H1 (cell line): ENCODE results near the gene SASH3. TPM values are rescaled to one million over a fixed set of nuclear protein-coding genes. Genes with fewer than 3 reads are reported as not detected.

Experiments used
- CTCF ChIA-PET: fragments of 300-600 bp; sonication (Branson Sonifier 250); formaldehyde crosslinking; loops from one replicate; lab custom pipeline; 2021; ENCODE audit not compliant: partially characterized antibody; lab: Charles Lee
- POLR2A ChIA-PET: fragments of 300-600 bp; sonication (Branson Sonifier 250); formaldehyde crosslinking; loops from one replicate; lab custom pipeline; 2021; ENCODE audit warnings: inconsistent platforms; ENCODE audit not compliant: partially characterized antibody; lab: Charles Lee
- DNase-seq, 2 experiments: peaks; one replicate each; pipeline versions ENCODE4 v3.0.0 to v3.0.0-alpha.2; 2010 to 2022; ENCODE audit warnings: low spot score in 2 of 2, low read depth in 1 of 2, mixed read lengths in 1 of 2
- FAIRE-seq: peaks from 2 replicates; lab custom pipeline; 2011; peaks lifted over from hg19 to GRCh38; lab: Jason Lieb, UNC
- H2AFZ ChIP-seq: 2 replicates; pipeline ENCODE4 v1.8.1; 2012; ENCODE audit warnings: low read length, inconsistent platforms
- H2AK5ac ChIP-seq: 2 replicates; pipeline ENCODE4 v1.6.1; 2013; ENCODE audit warnings: low read depth, low read length
- H2BK120ac ChIP-seq: replicated peaks from 2 replicates; pipeline ENCODE3; 2013; ENCODE audit warnings: low read depth, low read length, inconsistent platforms
- H2BK12ac ChIP-seq: 2 replicates; pipeline ENCODE4 v1.6.1; 2013; ENCODE audit warnings: low read depth, low read length
- H2BK15ac ChIP-seq: 2 replicates; pipeline ENCODE4 v1.6.1; 2013; ENCODE audit warnings: low read length
- H2BK20ac ChIP-seq: 2 replicates; pipeline ENCODE4 v1.6.1; 2013; ENCODE audit warnings: low read length
- H2BK5ac ChIP-seq: 2 replicates; pipeline ENCODE4 v1.6.1; 2013; ENCODE audit warnings: low read depth, low read length
- H3K14ac ChIP-seq: 2 replicates; pipeline ENCODE4 v1.6.1; 2013; ENCODE audit warnings: inconsistent platforms; ENCODE audit not compliant: insufficient read length
- H3K18ac ChIP-seq: 2 replicates; pipeline ENCODE4 v1.6.1; 2013; ENCODE audit warnings: low read length; ENCODE audit errors: extremely low read depth
- H3K23ac ChIP-seq: 2 replicates; pipeline ENCODE4 v1.6.1; 2013; ENCODE audit warnings: inconsistent platforms; ENCODE audit not compliant: insufficient read length
- H3K23me2 ChIP-seq: 2 replicates; pipeline ENCODE4 v1.6.1; 2013; ENCODE audit warnings: low read depth, low read length
- H3K27ac ChIP-seq: 2 replicates; pipeline ENCODE4 v1.6.1; 2011; ENCODE audit warnings: low read depth, low read length, inconsistent platforms
- H3K27me3 ChIP-seq, 4 experiments: replicated peaks in 1 of 4; 1 replicate in 1 of 4; 2 replicates in 3 of 4; pipeline versions ENCODE4 v1.6.1 to v1.8.1; 2011 to 2013; ENCODE audit warnings: low read length in 3 of 4, mild to moderate bottlenecking in 3 of 4, inconsistent platforms in 2 of 4, mixed read lengths in 2 of 4, moderate library complexity in 1 of 4; ENCODE audit not compliant: control insufficient read depth in 3 of 4, insufficient read depth in 3 of 4; ENCODE audit errors: extremely low read depth in 1 of 4
- H3K36me3 ChIP-seq, 4 experiments: 2 replicates each; pipeline versions ENCODE4 v1.6.1 to v1.8.1; 2011 to 2013; ENCODE audit warnings: mild to moderate bottlenecking in 4 of 4, low read length in 3 of 4, moderate library complexity in 2 of 4, control low read depth in 1 of 4, inconsistent platforms in 1 of 4; ENCODE audit not compliant: insufficient read depth in 4 of 4, control insufficient read depth in 2 of 4
- H3K4ac ChIP-seq: replicated peaks from 2 replicates; pipeline ENCODE3; 2013; ENCODE audit warnings: low read length, low read depth, mixed read lengths, inconsistent platforms; ENCODE audit not compliant: insufficient read length
- H3K4me1 ChIP-seq, 4 experiments: replicated peaks in 1 of 4; 1 replicate in 1 of 4; 2 replicates in 3 of 4; pipeline versions ENCODE4 v1.6.1 to v1.8.1; 2011 to 2013; ENCODE audit warnings: low read length in 3 of 4, inconsistent platforms in 2 of 4, mixed read lengths in 1 of 4; ENCODE audit not compliant: insufficient read depth in 4 of 4, control insufficient read depth in 3 of 4
- H3K4me2 ChIP-seq, 2 experiments: 2 replicates each; pipeline versions ENCODE4 v1.6.1 to v1.8.1; 2011 to 2013; ENCODE audit warnings: low read depth in 2 of 2, low read length in 2 of 2, control low read depth in 1 of 2, inconsistent platforms in 1 of 2, mild to moderate bottlenecking in 1 of 2; ENCODE audit not compliant: insufficient read depth in 1 of 2
- H3K4me3 ChIP-seq, 4 experiments: fragments of 200-600, 300-600 bp in 1 of 4; sonication (generic), shearing (Covaris generic), sonication (Bioruptor Twin) in 1 of 4; 2 replicates each; pipeline versions ENCODE4 v1.5.1 to v1.8.1; 2011 to 2016; ENCODE audit warnings: low read length in 4 of 4, low read depth in 3 of 4, control low read depth in 2 of 4, inconsistent platforms in 2 of 4, mild to moderate bottlenecking in 2 of 4, mixed read lengths in 1 of 4, moderate library complexity in 1 of 4; ENCODE audit not compliant: insufficient read depth in 2 of 4; ENCODE audit errors: extremely low read depth in 1 of 4
- H3K56ac ChIP-seq: replicated peaks from 2 replicates; pipeline ENCODE3; 2013; ENCODE audit warnings: low read depth, mild to moderate bottlenecking, mixed read lengths, low read length, inconsistent platforms; ENCODE audit not compliant: insufficient read length
- H3K79me1 ChIP-seq: 2 replicates; pipeline ENCODE4 v1.6.1; 2013; ENCODE audit warnings: low read depth, low read length, control low read depth
- H3K79me2 ChIP-seq, 2 experiments: 2 replicates each; pipeline versions ENCODE4 v1.6.1 to v1.8.1; 2012 to 2013; ENCODE audit warnings: low read length in 2 of 2, mild to moderate bottlenecking in 2 of 2, inconsistent platforms in 1 of 2; ENCODE audit not compliant: insufficient read depth in 2 of 2, control insufficient read depth in 1 of 2
- H3K9ac ChIP-seq, 4 experiments: replicated peaks in 1 of 4; 1 replicate in 1 of 4; 2 replicates in 3 of 4; pipeline versions ENCODE4 v1.6.1 to v1.8.1; 2011 to 2013; ENCODE audit warnings: low read depth in 3 of 4, low read length in 3 of 4, control low read depth in 2 of 4, mild to moderate bottlenecking in 2 of 4, moderate library complexity in 2 of 4, inconsistent platforms in 1 of 4; ENCODE audit errors: extremely low read depth in 1 of 4
- H3K9me3 ChIP-seq, 2 experiments: 2 replicates each; pipeline versions ENCODE4 v1.6.1 to v1.8.1; 2012 to 2013; ENCODE audit warnings: mild to moderate bottlenecking in 2 of 2, moderate library complexity in 2 of 2, control low read depth in 1 of 2, inconsistent platforms in 1 of 2, low read depth in 1 of 2, low read length in 1 of 2, mixed read lengths in 1 of 2; ENCODE audit not compliant: insufficient read depth in 2 of 2
- H4K20me1 ChIP-seq, 2 experiments: replicated peaks in 1 of 2; 2 replicates each; pipeline versions ENCODE3 to v1.8.1; 2011 to 2013; ENCODE audit warnings: inconsistent platforms in 2 of 2, low read length in 2 of 2, mild to moderate bottlenecking in 1 of 2; ENCODE audit not compliant: insufficient read depth in 2 of 2, control insufficient read depth in 1 of 2
- H4K5ac ChIP-seq: 2 replicates; pipeline ENCODE4 v1.6.1; 2013; ENCODE audit warnings: low read length, low read depth, mixed read lengths, inconsistent platforms; ENCODE audit not compliant: insufficient read length
- H4K8ac ChIP-seq: 2 replicates; pipeline ENCODE4 v1.8.0; 2013; ENCODE audit warnings: mild to moderate bottlenecking, moderate library complexity, low read length, inconsistent platforms; ENCODE audit not compliant: insufficient read depth; ENCODE audit errors: extremely low read depth
- H4K91ac ChIP-seq: replicated peaks from 2 replicates; pipeline ENCODE3; 2013; ENCODE audit warnings: low read length, mixed read lengths, inconsistent platforms; ENCODE audit not compliant: insufficient read length
- CHD1 ChIP-seq: IDR thresholded peaks from 2 replicates; pipeline ENCODE4 v1.6.1; 2012; ENCODE audit warnings: low read depth, low read length, improper control_type of control experiment
- HDAC2 ChIP-seq, 2 experiments: fragments of 300-600 bp in 1 of 2; sonication (generic) in 1 of 2; IDR thresholded peaks; 2 replicates each; pipeline ENCODE4 v1.6.1; 2011 to 2012; ENCODE audit warnings: low read depth in 2 of 2, low read length in 2 of 2, mild to moderate bottlenecking in 2 of 2, moderate library complexity in 2 of 2, borderline replicate concordance in 1 of 2, inconsistent platforms in 1 of 2
- JUND ChIP-seq: IDR thresholded peaks from 2 replicates; pipeline ENCODE4 v1.6.1; 2011; ENCODE audit warnings: mild to moderate bottlenecking, improper control_type of control experiment, low read length
- KDM1A ChIP-seq: fragments of 200-600, 300-600 bp; sonication (generic); IDR thresholded peaks from 2 replicates; pipeline ENCODE4 v1.7.1; 2016; ENCODE audit warnings: mild to moderate bottlenecking, low read length, borderline replicate concordance
- POU5F1 ChIP-seq: IDR thresholded peaks from 2 replicates; pipeline ENCODE4 v1.6.1; 2011; ENCODE audit warnings: low read depth, mild to moderate bottlenecking, low read length, moderate library complexity
- SIX5 ChIP-seq: IDR thresholded peaks from 2 replicates; pipeline ENCODE4 v1.6.1; 2011; ENCODE audit warnings: mild to moderate bottlenecking, low read depth, low read length
- USF2 ChIP-seq: IDR thresholded peaks from 2 replicates; pipeline ENCODE4 v1.6.1; 2011; ENCODE audit warnings: low read length, improper control_type of control experiment
- polyA plus RNA-seq, 7 experiments: library from polyadenylated mRNA; depleted of rRNA in 3 of 7; stranded (reverse) in 5 of 7; unstranded in 2 of 7; fragments of >200 nt in 5 of 7; fragments of 200-250 nt in 2 of 7; gene quantifications; 1 replicate in 5 of 7; 2 replicates in 1 of 7; 4 replicates in 1 of 7; pipeline versions ENCODE4 v1.2.1 to v1.2.3, GENCODE V29; 2011 to 2013; ENCODE audit warnings: missing spikeins in 2 of 7, mixed read lengths in 2 of 7
- total RNA-seq: library from RNA; stranded (reverse); fragmentation: NEBNext Ultra II Directional; extraction: Animal tissue kit (Norgen Biotek cat#: 25700); gene quantifications from 2 replicates; pipeline ENCODE4 v1.2.1, GENCODE V29; 2021

SASH3 gene
- total and polyA plus RNA-seq, 2 of the 8 experiments (the other 6 are each of a cell fraction or from before 2014, with no cell fraction given), result not detected

GRCh38 chrX:129763666-129764065, 16.1 kb upstream of the SASH3 start:
- no peaks in the 10 kb centered on the region for H3K27me3 ChIP-seq
- no peak overlapping the region for H2BK5ac ChIP-seq
- FAIRE-seq, result no peak
- H3K36me3 ChIP-seq, result no peaks in the 10 kb centered on the region
- H4K91ac ChIP-seq, result no peak overlapping the region
- no peak overlapping the region for H3K18ac ChIP-seq
- H4K8ac ChIP-seq, result no peak overlapping the region
- ChIA-PET CTCF (interaction anchor here (0.6 to 1.9 kb wide), 4 partner anchors 8 to 65 kb away, joined by 3 to 13 read pairs (median 5); no protein-coding TSS in a partner anchor), POLR2A (no interaction called here)
- H2BK15ac ChIP-seq, result no peak overlapping the region
- no peak overlapping the region for H3K27ac ChIP-seq
- no peak overlapping the region for H2AFZ ChIP-seq
- H4K5ac ChIP-seq, result no peak overlapping the region
- H3K23me2 ChIP-seq, result no peaks in the 10 kb centered on the region
- no peak for DNase-seq
- no peak overlapping the region for H3K56ac ChIP-seq
- no peaks in the 10 kb centered on the region for H3K9me3 ChIP-seq
- no peak overlapping the region for H2BK120ac ChIP-seq
- no peak overlapping the region for H3K4me2 ChIP-seq
- H2BK20ac ChIP-seq, result no peak overlapping the region
- H3K4me1 ChIP-seq, result no peaks in the 10 kb centered on the region
- H4K20me1 ChIP-seq, result no peaks in the 10 kb centered on the region
- H3K14ac ChIP-seq, result no peak overlapping the region
- H3K4me3 ChIP-seq, result no peak overlapping the region
- H2BK12ac ChIP-seq, result no peak overlapping the region
- H3K23ac ChIP-seq, result no peak overlapping the region
- no peak overlapping the region for H2AK5ac ChIP-seq
- H3K4ac ChIP-seq, result no peak overlapping the region
- TF ChIP-seq KDM1A, result no peak
- no peak for TF ChIP-seq POU5F1
- TF ChIP-seq HDAC2 (IDR thresholded peaks at IDR 0.05; ENCODE audit: borderline replicate concordance in 1 of 2, low read depth in 2 of 2, low read length in 2 of 2), result no peak
- TF ChIP-seq JUND, result no peak
- no peak for TF ChIP-seq CHD1
- TF ChIP-seq SIX5, result no peak
- no peak for TF ChIP-seq USF2
- H3K9ac ChIP-seq, result no peak overlapping the region
- no peaks in the 10 kb centered on the region for H3K79me1 ChIP-seq
- H3K79me2 ChIP-seq, result no peaks in the 10 kb centered on the region
